Esophagus squamous epithelium (tissue), 4 donors: ENCODE data around the gene CACNB2.

Experiments
- CTCF ChIP-seq, 6 experiments: fragments of 450-650 bp in 4 of 6; fragments of 200-600 bp in 2 of 6; sonication (generic) in 2 of 6; IDR thresholded peaks; one replicate each; pipeline ENCODE4 v1.5.1; 2016 to 2019; ENCODE audit warnings: antibody characterized with exemption in 6 of 6, mild to moderate bottlenecking in 4 of 6, moderate library complexity in 4 of 6
- POLR2A ChIP-seq, 4 donors: fragments of 450-650 bp; IDR thresholded peaks; one replicate each; pipeline ENCODE4 v1.6.1; 2017; ENCODE audit warnings: antibody characterized with exemption in 4 of 4, mild to moderate bottlenecking in 4 of 4, moderate library complexity in 3 of 4

- TF ChIP-seq CTCF (IDR thresholded peaks at IDR 0.05) = no peak
- no peak for TF ChIP-seq POLR2A (IDR thresholded peaks at IDR 0.05)
These were observed 339.3 kb downstream of the CACNB2 start for GRCh38 chr10:18479502-18479901.
